HG03565 (cell line): ENCODE measurements around the gene PSAT1.
"Not testable (repeated sequence)": the region's sequence is repeated elsewhere in the genome, so short reads cannot be mapped to it uniquely, and the experiment has no call there.

Experiments used
- ATAC-seq: cut with Tn5 transposase; IDR thresholded peaks from one replicate; pipeline ENCODE4 v1.9.1; 2021; ENCODE audit warnings: mild to moderate bottlenecking, moderate library complexity; ENCODE audit not compliant: unreplicated experiment

PSAT1 gene

GRCh38 chr9:78296893-78297671, at the start of gene PSAT1:
PSAT1 (plus strand) TSS chr9:78297125; CDS start chr9:78297211, 86 bp downstream.
- peak; percentile 99 for ATAC-seq

- no peak for ATAC-seq
Observed at GRCh38 chr9:78248635-78249034, 48.3 kb upstream of the PSAT1 start.

GRCh38 chr9:78249542-78249941, 47.4 kb upstream of the PSAT1 start:
- ATAC-seq, result no peak

DNA sequence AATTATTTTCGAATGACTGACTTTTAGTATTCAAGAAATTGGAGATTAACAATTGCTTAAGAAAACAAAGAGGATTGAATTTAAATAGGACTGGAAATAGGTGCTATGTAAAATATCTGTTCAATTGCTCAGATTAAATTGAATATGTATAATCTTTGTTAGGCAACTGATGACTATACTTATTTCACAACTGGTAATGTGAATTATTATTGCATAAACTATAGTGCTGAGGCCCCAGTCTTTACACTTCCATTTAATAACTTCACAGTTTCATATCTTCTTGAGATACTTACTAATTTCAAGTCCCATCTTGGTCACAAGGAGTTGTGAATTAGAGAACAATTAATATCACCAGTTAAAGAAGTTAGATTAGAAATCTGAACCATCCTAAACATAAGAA, 44.3 kb upstream of the PSAT1 start:
- no peak for ATAC-seq

DNA sequence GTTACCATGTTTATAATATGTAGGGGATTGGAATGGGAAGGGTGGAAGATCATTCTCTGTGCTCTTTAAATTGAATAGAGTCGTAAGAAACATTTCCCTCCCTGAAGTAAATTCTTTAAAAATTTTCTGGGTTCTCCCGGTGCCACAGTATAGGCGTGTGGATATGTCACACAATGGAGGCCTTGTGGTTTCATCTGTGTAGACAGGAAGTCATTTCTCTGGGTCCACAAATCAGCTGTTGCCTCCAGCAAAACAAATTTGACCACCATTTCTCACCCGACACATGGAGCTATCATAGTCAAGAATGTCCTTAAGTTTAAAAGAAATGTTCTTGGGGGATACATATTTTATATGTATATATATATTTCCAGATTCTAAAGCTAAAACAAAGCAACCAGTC, 43.6 kb upstream of the PSAT1 start:
- no peak for ATAC-seq

- peak; percentile 45 for ATAC-seq
Observed at GRCh38 chr9:78261403-78262001, 35.4 kb upstream of the PSAT1 start.

DNA sequence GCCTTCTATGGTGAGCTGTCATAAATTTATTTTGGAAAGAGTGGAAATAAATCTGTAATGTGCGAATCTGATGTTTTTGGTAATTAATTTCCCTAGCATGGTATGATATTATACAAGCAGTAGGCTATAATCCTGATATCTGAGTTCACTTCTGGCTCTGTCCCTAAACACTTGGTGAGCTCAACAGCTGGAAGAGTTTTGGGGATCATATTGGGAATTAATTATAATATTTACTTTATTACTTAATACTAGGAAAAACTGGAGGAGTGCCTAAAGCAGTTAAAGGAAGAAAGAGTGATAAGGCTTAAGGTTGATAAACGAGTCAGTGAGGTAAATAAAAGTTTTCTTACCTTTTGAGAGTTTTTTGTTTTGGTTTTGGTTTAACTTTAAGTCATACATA, 34.3 kb upstream of the PSAT1 start:
- ATAC-seq, result no peak

GRCh38 chr9:78267889-78268288, 29.0 kb upstream of the PSAT1 start:
- ATAC-seq, result no peak

- ATAC-seq, result no peak
Observed at GRCh38 chr9:78269784-78270183, 27.1 kb upstream of the PSAT1 start.

GRCh38 chr9:78272307-78272706, 24.6 kb upstream of the PSAT1 start:
- no peak for ATAC-seq

- no peak for ATAC-seq
Observed at GRCh38 chr9:78273761-78274160, 23.2 kb upstream of the PSAT1 start.

DNA sequence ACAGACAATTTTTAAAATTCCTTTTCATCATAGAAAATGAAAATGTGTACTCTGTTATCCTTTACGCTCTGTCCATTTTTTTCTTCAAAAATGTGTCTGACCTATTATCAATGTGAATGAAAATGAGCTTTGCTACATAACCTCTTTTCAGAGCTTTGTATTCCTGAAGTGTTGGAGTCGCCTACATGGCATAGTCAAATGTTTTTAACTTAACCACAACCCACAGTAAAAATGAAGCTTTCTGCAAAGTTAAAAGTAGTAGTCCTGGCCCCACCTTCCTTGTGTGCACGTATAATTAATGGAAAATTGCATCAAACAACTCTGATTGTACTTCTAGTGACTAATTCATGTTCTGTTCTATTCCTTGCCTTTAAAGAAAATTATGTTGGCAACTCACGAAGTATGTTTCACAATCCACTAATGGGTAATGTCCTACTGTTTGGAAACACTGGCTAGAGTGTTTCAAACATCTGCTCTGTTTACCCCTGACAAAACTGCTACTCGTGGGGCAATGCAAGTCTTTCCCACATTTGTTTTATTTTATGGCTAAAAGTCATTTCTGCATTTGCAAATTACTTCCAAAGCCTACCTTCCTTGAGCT, 18.6 kb upstream of the PSAT1 start:
- no peak for ATAC-seq

- ATAC-seq, result no peak
Observed at GRCh38 chr9:78278801-78279200, 18.1 kb upstream of the PSAT1 start.

DNA sequence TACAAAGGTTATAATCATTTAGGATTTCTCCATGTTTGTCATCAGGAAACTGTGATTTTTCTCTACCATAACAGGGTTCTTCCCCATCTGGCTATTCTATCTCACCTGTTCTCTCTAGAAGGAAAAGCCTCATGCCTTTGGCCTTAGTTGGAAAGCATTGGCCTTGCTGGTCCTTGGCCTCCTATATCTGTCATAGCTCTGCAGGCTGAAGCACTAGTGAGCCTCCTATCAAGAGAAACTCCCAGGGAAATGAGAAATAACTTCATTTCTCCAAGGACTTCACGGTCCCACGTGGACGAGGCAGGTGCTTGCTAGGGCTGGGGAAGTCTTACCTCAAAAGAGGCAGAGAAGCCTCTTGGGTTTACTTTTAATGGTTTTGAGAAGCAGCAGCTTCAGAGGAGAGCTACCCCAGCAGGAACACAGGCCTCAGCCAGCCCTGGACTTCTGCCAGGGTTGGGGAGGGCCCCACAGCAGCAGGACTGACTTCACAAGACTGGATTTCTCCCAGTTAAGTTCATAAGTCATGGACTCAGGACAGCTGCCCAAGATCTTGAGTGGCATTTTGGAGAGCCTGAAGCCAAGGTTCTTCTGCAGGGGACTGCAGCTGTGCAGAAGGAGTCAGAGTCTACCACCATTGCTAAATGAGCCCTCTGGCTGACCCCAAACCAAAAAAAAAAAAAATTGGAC, 15.8 kb upstream of the PSAT1 start:
- ATAC-seq, result no peak

- not testable (repeated sequence) for ATAC-seq
Observed at GRCh38 chr9:78284181-78284580, 12.7 kb upstream of the PSAT1 start.

DNA sequence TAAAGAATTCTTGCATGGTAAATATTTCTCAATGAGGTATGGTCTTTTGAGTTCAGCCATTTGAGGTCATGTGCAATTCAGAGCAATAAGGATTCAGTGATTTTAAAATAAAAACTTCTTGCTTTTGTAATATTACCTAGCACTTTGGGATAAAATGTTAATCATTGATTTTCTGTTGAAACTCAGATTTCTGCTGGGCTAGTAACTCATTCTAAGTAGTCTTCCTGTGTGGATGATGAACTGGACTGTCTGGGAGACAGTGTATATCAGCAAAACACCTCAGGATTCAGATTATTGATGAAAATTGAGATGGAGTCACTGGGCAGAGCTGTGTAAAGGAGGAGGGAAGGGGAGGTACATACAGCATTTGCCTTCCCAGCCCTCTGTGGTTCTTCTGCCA, 10.8 kb upstream of the PSAT1 start:
- no peak for ATAC-seq

GRCh38 chr9:78286946-78287388, 10.0 kb upstream of the PSAT1 start:
- ATAC-seq, result no peak

GRCh38 chr9:78288214-78288892, 8.6 kb upstream of the PSAT1 start:
- ATAC-seq, result no peak

- no peak for ATAC-seq
Observed at GRCh38 chr9:78289474-78289873, 7.5 kb upstream of the PSAT1 start.

DNA sequence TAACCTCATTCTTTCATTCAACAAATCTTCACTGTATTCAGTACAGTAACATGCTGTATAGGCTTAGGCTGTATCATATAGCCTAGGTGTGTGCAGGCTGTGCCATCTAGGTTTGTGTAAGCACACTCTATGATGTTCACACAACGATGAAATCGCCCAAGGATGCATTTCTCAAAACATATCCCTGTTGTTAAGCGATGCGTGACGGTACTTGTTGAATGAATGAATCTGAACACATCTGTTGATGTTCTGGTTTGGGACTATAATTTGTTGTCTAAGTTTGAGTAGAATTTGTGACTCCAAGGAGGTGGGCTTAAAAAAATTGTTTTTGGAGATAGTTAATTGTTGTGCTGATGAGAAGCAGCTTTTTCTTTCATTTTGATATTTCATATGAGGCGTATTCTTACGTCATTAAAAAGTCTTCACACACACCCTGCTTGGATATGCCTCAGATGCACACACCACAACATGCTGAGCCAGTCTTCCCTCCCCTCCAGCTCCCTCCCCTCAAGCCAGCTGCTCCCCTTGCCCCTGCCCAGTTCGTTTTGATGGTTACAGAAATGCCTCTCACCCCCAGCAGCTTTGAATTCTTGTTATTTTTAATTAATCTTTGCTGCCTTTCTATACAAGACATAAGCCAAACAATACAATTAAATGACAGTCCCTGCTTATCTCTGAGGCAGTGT, 5.5 kb upstream of the PSAT1 start:
- ATAC-seq, result no peak
